Parathyroid adenoma (tissue), 2 donors: Measurements from ENCODE around the gene OAT.

ENCODE experiments used
- H2AFZ ChIP-seq: fragments of 300-600 bp; sonication (generic); one replicate; pipeline ENCODE4 v1.7.0; 2017; ENCODE audit warnings: antibody characterized with exemption, mild to moderate bottlenecking
- H3K27ac ChIP-seq: fragments of 300-600 bp; sonication (generic); one replicate; pipeline ENCODE4 v1.7.0; 2017
- H3K27me3 ChIP-seq: fragments of 300-600 bp; sonication (generic); one replicate; pipeline ENCODE4 v1.7.0; 2017; ENCODE audit warnings: low read length; ENCODE audit not compliant: control insufficient read depth, insufficient read depth
- H3K36me3 ChIP-seq: fragments of 300-600 bp; sonication (generic); one replicate; pipeline ENCODE4 v1.7.0; 2017; ENCODE audit warnings: low read length; ENCODE audit not compliant: control insufficient read depth, insufficient read depth
- H3K4me1 ChIP-seq: fragments of 300-600 bp; sonication (generic); one replicate; pipeline ENCODE4 v1.7.0; 2017; ENCODE audit warnings: control low read depth
- H3K4me2 ChIP-seq: fragments of 300-600 bp; sonication (generic); one replicate; pipeline ENCODE4 v1.7.0; 2017; ENCODE audit warnings: low read length
- H3K4me3 ChIP-seq: fragments of 300-600 bp; sonication (generic); one replicate; pipeline ENCODE4 v1.7.0; 2017; ENCODE audit warnings: low read depth, low read length
- H3K79me2 ChIP-seq: fragments of 300-600 bp; sonication (generic); one replicate; pipeline ENCODE4 v1.7.0; 2017; ENCODE audit warnings: control low read depth
- H3K9ac ChIP-seq: fragments of 300-600 bp; sonication (generic); one replicate; pipeline ENCODE4 v1.7.0; 2017; ENCODE audit warnings: mild to moderate bottlenecking
- H3K9me3 ChIP-seq: fragments of 300-600 bp; sonication (generic); one replicate; pipeline ENCODE4 v1.7.0; 2017; ENCODE audit warnings: low read length; ENCODE audit not compliant: control insufficient read depth
- CTCF ChIP-seq: fragments of 300-600 bp; sonication (generic); IDR thresholded peaks from one replicate; pipeline ENCODE4 v1.7.0; 2017; ENCODE audit warnings: antibody characterized with exemption, mild to moderate bottlenecking
- donor health status: primary hyperparathyroidism.

Gene OAT

GRCh38 chr10:124459395-124459794 lies 40.7 kb upstream of the OAT start:
- H3K27me3 ChIP-seq = no peaks in the 10 kb centered on the region
- H3K4me1 ChIP-seq = no peaks in the 10 kb centered on the region
- H3K4me3 ChIP-seq = no peak overlapping the region

GRCh38 chr10:124458889-124459288 lies 40.2 kb upstream of the OAT start:
- Histone ChIP-seq H3K4me1 (no peaks in the 10 kb centered on the region), H2AFZ (no peak overlapping the region), H3K27ac (no peak overlapping the region), H3K27me3 (no peaks in the 10 kb centered on the region), H3K79me2 (no peaks in the 10 kb centered on the region), H3K36me3 (no peaks in the 10 kb centered on the region), H3K9me3 (no peaks in the 10 kb centered on the region), H3K4me3 (no peak overlapping the region), H3K9ac (no peak overlapping the region), H3K4me2 (no peak overlapping the region)
- TF ChIP-seq CTCF = no peak

More at GRCh38 chr10:124459395-124459794, 40.7 kb upstream of the OAT start:
- no peak overlapping the region for H3K27ac ChIP-seq
- H2AFZ ChIP-seq = no peak overlapping the region
- no peak overlapping the region for H3K4me2 ChIP-seq
- no peaks in the 10 kb centered on the region for H3K36me3 ChIP-seq
- no peaks in the 10 kb centered on the region for H3K9me3 ChIP-seq
- no peak for TF ChIP-seq CTCF
- no peak overlapping the region for H3K9ac ChIP-seq
- H3K79me2 ChIP-seq = no peaks in the 10 kb centered on the region

GRCh38 chr10:124458473-124458872 lies 39.8 kb upstream of the OAT start:
- Histone ChIP-seq H3K4me3 (no peak overlapping the region), H3K9me3 (no peaks in the 10 kb centered on the region), H3K79me2 (no peaks in the 10 kb centered on the region), H3K27ac (no peak overlapping the region), H3K4me2 (no peak overlapping the region), H3K4me1 (no peaks in the 10 kb centered on the region), H3K9ac (no peak overlapping the region), H3K36me3 (no peaks in the 10 kb centered on the region), H3K27me3 (no peaks in the 10 kb centered on the region), H2AFZ (no peak overlapping the region)
- no peak for TF ChIP-seq CTCF

GRCh38 chr10:124455441-124455840 lies 36.7 kb upstream of the OAT start:
- H3K79me2 ChIP-seq = no peaks in the 10 kb centered on the region
- H3K4me3 ChIP-seq = no peak overlapping the region
- no peaks in the 10 kb centered on the region for H3K27me3 ChIP-seq
- TF ChIP-seq CTCF = no peak
- H3K9ac ChIP-seq = no peak overlapping the region
- H3K36me3 ChIP-seq = no peaks in the 10 kb centered on the region
- no peak overlapping the region for H3K4me2 ChIP-seq
- no peak overlapping the region for H3K27ac ChIP-seq
- no peaks in the 10 kb centered on the region for H3K4me1 ChIP-seq
- no peaks in the 10 kb centered on the region for H3K9me3 ChIP-seq
- H2AFZ ChIP-seq = no peak overlapping the region

GRCh38 chr10:124453960-124454610 lies 35.4 kb upstream of the OAT start:
- no peak overlapping the region for H3K27ac ChIP-seq
- no peak overlapping the region for H3K9ac ChIP-seq
- H3K4me3 ChIP-seq = no peak overlapping the region
- H3K9me3 ChIP-seq = no peaks in the 10 kb centered on the region
- no peaks in the 10 kb centered on the region for H3K27me3 ChIP-seq
- no peak overlapping the region for H2AFZ ChIP-seq
- TF ChIP-seq CTCF = no peak
- no peaks in the 10 kb centered on the region for H3K79me2 ChIP-seq
- H3K36me3 ChIP-seq = no peaks in the 10 kb centered on the region
- no peak overlapping the region for H3K4me2 ChIP-seq
- no peaks in the 10 kb centered on the region for H3K4me1 ChIP-seq
